SH-SY5Y (cell line): ENCODE measurements around the gene PI4K2A.

Experiments used
- GATA2 ChIP-seq: IDR thresholded peaks from 2 replicates; pipeline ENCODE4 v1.6.1; 2011; ENCODE audit warnings: mild to moderate bottlenecking, low read depth, low read length
- GATA3 ChIP-seq: IDR thresholded peaks from 2 replicates; pipeline ENCODE4 v1.6.1; 2011; ENCODE audit warnings: low read depth, mild to moderate bottlenecking, low read length, moderate library complexity

The PI4K2A gene

DNA sequence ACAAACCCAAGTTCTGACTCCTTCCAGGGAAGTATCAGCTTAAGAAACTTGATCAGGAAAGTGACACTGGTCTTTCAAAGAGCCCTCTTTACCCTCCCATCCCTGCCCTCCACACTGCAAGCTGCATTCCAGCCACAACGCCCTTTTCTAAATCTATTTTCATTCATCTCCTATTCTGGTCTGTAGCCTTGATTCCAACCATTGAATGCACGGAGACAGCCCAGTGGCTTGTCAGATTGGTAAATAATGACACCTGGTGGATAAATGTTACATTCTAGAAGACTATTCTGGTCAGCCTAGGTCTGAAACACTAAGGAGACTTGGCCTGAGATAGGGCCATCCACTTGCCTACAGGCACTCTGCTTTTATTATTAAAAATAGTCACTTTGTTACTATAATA is 28.1 kb upstream of the PI4K2A start:
- TF ChIP-seq GATA3 (no peak), GATA2 (no peak)

DNA sequence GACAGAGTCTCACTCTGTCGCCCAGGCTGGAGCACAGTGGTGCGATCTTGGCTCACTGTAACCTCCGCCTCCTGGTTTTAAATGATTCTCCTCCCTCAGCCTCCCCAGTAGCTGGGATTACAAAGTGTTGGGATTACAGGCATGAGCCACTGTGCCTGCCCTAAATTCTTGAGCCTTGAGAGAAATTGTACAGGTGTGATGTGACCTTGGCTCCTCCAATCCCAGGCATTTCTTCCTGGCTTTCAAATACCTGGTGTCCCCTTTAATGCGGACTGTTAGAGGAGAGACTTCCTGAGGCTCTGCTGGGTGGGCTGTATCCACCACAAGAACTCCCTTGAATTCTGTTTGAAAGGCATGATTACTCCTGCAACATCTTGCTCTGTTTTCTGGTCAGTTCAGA is 22.2 kb upstream of the PI4K2A start:
- TF ChIP-seq GATA3 (no peak), GATA2 (no peak)

DNA sequence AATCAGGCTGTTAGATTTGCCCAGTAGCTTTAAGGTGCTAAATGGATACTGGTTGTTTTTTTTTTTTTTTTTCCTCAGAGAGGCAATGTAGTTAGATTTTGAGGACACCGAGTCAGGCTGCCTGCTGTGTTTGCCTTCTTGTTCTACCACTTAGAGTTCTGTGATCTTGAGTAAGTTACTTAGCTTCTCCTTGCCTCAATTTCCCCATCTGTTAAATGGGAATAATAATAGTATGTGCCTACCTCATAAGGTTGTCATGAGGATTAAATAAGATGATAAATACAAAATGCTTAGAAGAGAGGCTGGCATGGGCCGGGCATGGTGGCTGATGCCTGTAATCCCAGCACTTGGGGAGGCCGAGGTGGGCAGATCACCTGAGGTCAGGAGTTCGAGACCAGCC is 21.7 kb upstream of the PI4K2A start:
- TF ChIP-seq GATA2 (no peak), GATA3 (no peak)

DNA sequence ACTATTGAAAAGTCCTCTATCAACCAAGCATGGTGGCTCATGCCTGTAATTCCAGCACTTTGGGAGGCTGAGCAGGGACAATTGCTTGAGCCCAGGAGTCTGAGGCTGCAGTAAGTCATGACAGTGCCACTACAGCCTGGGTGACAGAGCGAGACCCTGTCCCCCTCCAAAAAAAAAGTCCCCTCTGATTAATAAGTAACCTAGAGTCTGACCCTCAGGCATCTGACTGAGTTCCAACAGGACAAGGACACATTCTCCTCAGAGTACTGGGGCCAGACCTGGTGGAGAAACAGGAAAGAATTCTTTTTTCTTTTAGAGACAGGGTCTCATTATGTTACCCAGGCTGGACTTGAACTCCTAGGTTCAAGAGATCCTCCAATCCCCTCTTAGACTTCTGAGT is 17.2 kb upstream of the PI4K2A start:
- TF ChIP-seq GATA3 (no peak), GATA2 (no peak)

DNA sequence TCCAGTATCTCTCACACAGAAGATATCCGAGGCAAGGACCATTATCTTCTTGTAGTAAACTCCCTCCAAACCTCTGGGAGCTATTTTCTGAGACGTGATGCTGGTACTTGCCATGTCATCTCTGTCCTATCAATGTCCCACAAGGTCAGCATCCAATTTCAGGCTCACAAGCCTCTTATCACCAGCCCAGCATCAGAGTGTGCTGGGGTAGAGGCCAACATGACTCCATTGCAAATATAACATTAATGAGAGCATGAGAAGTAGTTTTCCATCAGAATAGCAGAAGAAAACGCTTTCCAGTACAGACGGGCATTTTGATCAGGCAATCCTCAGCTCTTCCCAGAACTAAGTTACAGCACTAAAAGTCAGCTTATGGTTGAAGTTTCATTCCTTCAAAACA is 12.7 kb upstream of the PI4K2A start:
- TF ChIP-seq GATA2 (no peak), GATA3 (no peak)

DNA sequence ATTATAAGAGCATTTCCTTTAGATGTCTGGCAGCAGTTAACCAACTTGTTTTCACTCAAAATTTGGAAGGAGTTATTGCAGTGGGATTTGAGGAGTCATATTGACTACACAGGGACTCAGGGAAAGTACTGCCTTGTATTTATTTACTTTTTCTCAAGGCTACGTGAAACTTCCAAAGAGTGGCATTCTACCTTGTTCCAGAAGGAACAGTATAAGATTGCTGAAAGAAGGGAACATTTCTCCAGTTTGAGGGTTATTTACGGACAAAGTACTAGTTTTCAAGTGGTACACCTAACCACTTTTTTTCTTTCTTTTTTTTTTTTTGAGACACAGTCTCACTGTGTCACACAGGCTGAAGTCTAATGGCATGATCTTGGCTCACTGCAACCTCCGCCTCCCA is 12.2 kb upstream of the PI4K2A start:
- TF ChIP-seq GATA2 = no peak

DNA sequence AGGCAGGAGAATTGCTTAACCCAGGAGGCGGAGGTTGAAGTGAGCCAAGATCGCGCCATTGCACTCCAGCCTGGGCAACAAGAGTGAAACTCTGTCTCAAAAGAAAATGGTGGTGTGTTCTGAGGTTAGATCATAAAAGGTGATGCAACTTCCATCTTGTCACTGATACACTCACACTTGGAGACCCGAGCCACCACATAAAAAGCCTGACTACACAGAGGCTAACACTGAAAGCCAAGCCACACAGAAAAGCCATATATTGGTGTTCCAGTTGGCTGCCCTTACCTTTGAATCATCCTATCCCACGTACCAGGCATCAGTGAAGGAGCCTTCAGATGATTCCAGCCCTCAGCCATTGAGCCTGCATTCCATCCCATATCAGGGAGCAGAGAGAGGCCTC is 11.2 kb upstream of the PI4K2A start:
- TF ChIP-seq GATA2 (no peak), GATA3 (no peak)

DNA sequence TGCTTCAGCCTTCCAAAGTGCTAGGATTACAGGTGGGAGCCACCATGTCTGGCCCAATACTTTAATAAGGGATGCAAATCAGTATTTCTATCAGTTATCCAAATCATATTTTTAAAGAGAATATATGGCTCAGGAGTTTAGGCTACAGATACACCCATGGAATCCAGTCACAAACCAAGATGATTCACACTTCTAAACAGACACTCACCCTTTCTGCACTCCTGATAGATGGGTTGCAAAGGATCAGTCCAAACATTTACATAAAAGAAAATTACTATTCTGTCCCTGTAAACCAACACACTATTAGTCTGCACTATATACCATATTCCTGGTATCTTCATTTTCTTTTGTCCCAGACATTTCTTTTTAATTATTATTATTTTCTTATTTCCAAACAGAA is 9.4 kb upstream of the PI4K2A start:
- TF ChIP-seq GATA3 (no peak), GATA2 (no peak)

DNA sequence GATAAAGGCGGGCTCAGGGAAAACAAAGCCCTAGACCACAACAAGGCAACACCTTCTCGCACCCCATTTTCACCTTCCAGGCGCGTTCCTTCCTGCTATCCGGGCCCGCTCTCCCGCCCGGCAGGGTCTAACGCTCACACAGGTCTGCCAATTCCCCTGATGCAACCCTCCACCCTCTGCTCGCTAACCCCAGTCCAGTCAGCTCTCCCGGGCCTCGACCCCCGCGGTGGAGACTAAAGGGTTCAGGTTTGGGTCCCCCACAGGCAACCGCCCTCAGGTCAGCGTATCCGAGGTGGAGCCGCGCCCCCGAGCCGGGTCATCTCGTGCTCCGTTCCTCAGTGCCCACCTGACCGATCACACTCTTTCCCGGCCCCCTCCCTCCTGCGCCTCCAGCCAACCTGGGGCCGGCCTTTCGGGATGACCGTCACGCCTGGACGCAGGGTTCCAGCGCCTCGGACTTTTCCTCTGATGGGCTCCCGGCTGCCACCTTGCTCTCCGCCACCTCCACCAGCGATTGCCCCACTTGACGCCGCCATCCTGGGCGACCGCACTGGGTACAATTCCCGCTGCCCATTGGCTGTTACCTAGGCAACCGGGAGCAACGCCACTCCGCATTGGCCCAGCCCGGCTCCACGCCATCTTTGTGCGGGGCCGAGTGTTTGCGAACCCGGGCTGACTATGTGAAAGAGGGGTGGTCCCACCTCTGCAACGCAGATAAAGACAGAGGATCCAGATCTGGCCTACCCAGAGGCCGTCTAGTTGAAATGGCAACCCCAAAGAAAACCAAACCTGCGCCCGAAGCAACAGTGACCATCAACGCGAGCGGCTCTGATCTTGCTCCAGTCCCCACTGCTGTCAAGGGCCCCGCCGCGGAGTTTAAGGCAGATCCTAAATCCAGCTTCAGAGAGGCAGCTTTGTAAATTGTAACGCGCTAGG is 7.3 kb upstream of the PI4K2A start, which contains the start of gene MORN4:
MORN4 (minus strand) TSS at position 552 of the 936 bp plus-strand sequence. CDS start 13,847 bp downstream, outside the sequence.
- TF ChIP-seq GATA3 (no peak), GATA2 (peak; percentile 53; the same call in 1 of the 2 replicates)

DNA sequence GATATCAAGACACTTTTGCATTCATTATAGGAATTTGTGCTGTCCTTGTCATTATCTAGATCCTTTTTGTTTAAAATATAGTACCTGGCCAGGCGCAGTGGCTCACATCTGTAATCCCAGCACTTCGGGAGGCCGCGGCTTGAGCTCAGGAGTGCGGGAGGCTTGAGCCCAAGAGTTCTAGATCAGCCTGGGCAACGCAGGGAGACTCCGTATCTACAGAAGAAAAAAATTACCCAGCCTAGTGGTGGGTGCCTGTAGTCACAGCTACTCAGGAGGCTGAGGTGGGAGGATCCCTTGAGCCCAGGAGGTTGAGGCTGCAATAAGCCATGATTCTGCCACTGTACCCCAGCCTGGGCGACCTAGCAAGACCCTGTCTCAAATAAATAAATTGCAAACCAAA is 6.5 kb upstream of the PI4K2A start:
- TF ChIP-seq GATA3 (no peak), GATA2 (no peak)

DNA sequence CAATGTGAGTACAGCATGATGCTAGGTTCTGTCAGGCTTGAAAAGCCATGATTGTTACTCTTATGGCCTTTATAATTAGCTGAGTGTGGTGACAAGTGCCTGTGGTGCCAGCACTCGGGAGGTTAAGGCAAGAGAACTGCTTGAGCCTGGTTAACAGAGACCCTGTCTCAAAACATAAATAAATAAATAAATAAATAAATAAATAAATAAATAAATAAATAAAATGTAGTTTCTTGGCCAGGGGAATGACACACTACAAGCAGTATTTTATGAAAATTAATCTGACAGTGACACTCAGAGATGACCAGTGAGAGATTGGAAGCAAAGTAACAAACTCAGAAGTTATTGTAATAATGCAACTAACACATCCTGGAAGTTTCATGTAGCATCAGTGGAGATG is 4.9 kb upstream of the PI4K2A start:
- TF ChIP-seq GATA2 = no peak

DNA sequence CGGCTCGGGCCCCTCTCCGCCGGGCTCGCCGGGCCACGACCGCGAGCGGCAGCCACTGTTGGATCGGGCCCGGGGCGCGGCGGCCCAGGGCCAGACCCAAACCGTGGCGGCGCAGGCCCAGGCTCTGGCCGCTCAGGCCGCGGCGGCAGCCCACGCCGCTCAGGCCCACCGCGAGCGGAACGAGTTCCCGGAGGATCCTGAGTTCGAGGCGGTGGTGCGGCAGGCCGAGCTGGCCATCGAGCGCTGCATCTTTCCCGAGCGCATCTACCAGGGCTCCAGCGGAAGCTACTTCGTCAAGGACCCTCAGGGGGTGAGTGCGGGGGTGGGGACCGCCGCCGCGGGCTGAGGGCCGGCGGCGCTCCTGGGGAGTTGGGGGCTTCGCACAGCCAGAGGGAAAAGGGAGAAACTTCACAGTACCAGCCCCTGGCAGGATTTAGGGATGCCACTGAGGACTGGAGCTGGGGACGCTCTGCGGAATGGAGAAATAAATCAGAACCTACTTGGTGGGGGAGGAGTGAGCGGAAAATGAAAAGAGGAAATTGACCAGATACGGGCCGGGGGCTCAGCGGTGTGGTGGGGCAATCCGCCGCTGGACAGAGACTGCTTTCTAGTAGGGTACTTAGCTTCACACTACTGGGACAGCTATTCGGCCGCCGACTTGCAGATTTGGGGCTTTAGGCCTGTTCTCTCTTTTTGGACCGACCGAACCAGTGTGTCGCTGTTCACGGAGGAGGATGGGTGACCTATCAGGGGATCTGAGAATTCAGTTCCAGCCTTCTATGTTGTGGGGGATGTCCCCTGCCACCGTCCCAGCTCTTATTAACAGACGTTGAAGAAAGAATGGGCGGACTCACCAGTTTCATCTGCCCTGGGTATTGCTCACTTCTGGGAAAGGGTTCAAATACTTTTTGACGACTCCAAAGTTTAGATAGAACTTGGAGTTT is 669 bp downstream of the PI4K2A start:
- no peak for TF ChIP-seq GATA3
- no peak for TF ChIP-seq GATA2

DNA sequence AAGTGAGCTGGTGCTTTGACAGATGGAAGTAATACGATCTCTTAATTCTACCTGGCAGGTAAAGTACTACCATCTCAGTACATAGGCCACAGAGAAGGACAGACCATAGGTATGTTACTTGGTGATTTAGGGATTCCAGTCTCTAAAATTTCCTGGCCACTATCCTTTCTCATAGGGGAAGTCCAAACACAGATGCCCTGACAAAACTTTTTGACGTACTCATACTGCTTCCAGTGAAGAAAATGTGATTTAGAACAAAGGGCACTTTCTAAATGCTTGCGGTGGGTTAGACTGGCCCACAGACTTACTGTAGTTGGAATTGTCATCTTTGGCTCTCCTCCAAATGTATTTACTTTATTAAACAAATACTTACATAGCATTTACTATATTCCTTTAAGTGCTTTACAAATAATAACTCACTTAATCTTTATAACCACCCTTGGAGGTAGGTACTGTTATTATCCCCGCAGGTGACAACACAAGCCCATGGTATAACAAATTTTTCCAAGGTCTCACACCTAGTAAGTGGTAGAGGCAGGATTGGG is 3.0 kb downstream of the PI4K2A start:
- TF ChIP-seq GATA3 = no peak
- no peak for TF ChIP-seq GATA2

DNA sequence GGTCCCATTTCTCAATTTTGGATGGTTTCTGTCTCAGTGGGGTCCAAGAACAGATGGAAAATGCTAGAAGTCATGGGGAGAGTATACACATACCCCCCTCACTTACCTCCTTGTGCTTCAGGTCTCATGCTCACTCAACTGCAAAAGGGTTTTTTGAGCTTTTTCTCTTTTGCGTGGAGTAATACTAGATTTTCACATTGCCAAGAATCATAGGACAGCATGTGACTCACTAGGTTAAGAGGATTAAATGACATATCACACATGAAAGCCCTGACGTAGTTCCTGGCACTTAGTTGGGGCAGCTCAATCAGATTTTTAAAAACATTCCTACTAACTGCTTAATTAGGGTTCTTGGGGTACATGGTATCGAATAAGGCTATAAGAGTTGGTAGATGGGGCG is 4.5 kb downstream of the PI4K2A start:
- TF ChIP-seq GATA2 (no peak), GATA3 (no peak)
